GM23338 (cell line): ENCODE data around the gene CAMSAP2. TPM values are rescaled to one million over a fixed set of nuclear protein-coding genes. Genes with fewer than 3 reads are reported as not detected.

Experiments
- ATAC-seq: fragments of 200-7000 bp; cut with Tn5 transposase; 3 replicates; pipeline ENCODE4 v1.9.1; 2020
- DNase-seq: peaks from one replicate; pipeline ENCODE4 v3.0.0-alpha.2; 2015; ENCODE audit warnings: low spot score
- H2AFZ ChIP-seq: fragments of 200-600 bp; sonication (generic); 2 replicates; pipeline ENCODE4 v1.8.0; 2016; ENCODE audit warnings: antibody characterized with exemption, mild to moderate bottlenecking, moderate library complexity
- H3F3A ChIP-seq: fragments of 200-600 bp; sonication (generic); replicated peaks from 2 replicates; pipeline ENCODE4 v1.8.0; 2017; ENCODE audit warnings: antibody characterized with exemption, mixed run types, low read depth
- H3K27ac ChIP-seq: fragments of 200-600 bp; sonication (generic); 2 replicates; pipeline ENCODE4 v1.6.1; 2016; ENCODE audit warnings: low read depth
- H3K27me3 ChIP-seq: fragments of 200-600 bp; sonication (generic); 2 replicates; pipeline ENCODE4 v1.8.0; 2016; ENCODE audit warnings: mild to moderate bottlenecking, mixed run types, moderate library complexity; ENCODE audit not compliant: insufficient read depth
- H3K36me3 ChIP-seq: fragments of 200-600 bp; sonication (generic); 2 replicates; pipeline ENCODE4 v1.8.0; 2016; ENCODE audit warnings: mild to moderate bottlenecking; ENCODE audit not compliant: insufficient read depth
- H3K4me1 ChIP-seq: fragments of 200-600 bp; sonication (generic); 2 replicates; pipeline ENCODE4 v1.8.0; 2016; ENCODE audit warnings: mild to moderate bottlenecking, moderate library complexity; ENCODE audit not compliant: insufficient read depth
- H3K4me2 ChIP-seq: fragments of 200-600 bp; sonication (generic); 2 replicates; pipeline ENCODE4 v1.7.1; 2017; ENCODE audit warnings: mixed run types
- H3K4me3 ChIP-seq: fragments of 200-600 bp; sonication (generic); 2 replicates; pipeline ENCODE4 v1.6.1; 2016; ENCODE audit warnings: mixed run types
- H3K79me2 ChIP-seq: fragments of 200-600 bp; sonication (generic); replicated peaks from 2 replicates; pipeline ENCODE4 v1.8.0; 2017; ENCODE audit warnings: mild to moderate bottlenecking; ENCODE audit not compliant: insufficient read depth
- H3K9me2 ChIP-seq: fragments of 200-600 bp; sonication (generic); 2 replicates; pipeline ENCODE4 v1.8.0; 2017; ENCODE audit not compliant: insufficient read depth
- H4K20me1 ChIP-seq: fragments of 200-600 bp; sonication (generic); replicated peaks from 2 replicates; pipeline ENCODE4 v1.8.0; 2017; ENCODE audit warnings: mild to moderate bottlenecking; ENCODE audit not compliant: insufficient read depth
- H3K27ac Mint-ChIP-seq: 2 replicates; pipeline ENCODE4 v1.8.0; 2020; ENCODE audit warnings: inconsistent platforms, mild to moderate bottlenecking, moderate library complexity, mixed read lengths
- H3K27me3 Mint-ChIP-seq: 3 replicates; pipeline ENCODE4 v1.8.0; 2022; ENCODE audit warnings: low read depth, mild to moderate bottlenecking, moderate library complexity, mixed read lengths, inconsistent platforms; ENCODE audit not compliant: insufficient read depth, poor library complexity
- H3K36me3 Mint-ChIP-seq: 3 replicates; pipeline ENCODE4 v1.8.0; 2021; ENCODE audit warnings: low read depth, mild to moderate bottlenecking, inconsistent platforms, moderate library complexity, mixed read lengths
- H3K4me1 Mint-ChIP-seq: 3 replicates; pipeline ENCODE4 v1.8.0; 2020; ENCODE audit warnings: mild to moderate bottlenecking, inconsistent platforms, mixed read lengths
- H3K4me3 Mint-ChIP-seq: 3 replicates; pipeline ENCODE4 v1.8.0; 2021; ENCODE audit warnings: moderate library complexity, mild to moderate bottlenecking, inconsistent platforms, mixed read lengths
- H3K9me3 Mint-ChIP-seq: 3 replicates; pipeline ENCODE4 v1.8.0; 2020; ENCODE audit warnings: moderate library complexity, mild to moderate bottlenecking, inconsistent platforms, mixed read lengths
- ETS1 ChIP-seq: IDR thresholded peaks from 2 replicates; pipeline ENCODE4 v1.6.1; 2016; ENCODE audit warnings: antibody characterized with exemption
- EZH2 ChIP-seq: fragments of 200-600 bp; sonication (generic); IDR thresholded peaks from one replicate; pipeline ENCODE4 v1.8.0; 2017; ENCODE audit warnings: antibody characterized with exemption, mild to moderate bottlenecking, low read depth; ENCODE audit not compliant: unreplicated experiment
- NANOG ChIP-seq: IDR thresholded peaks from 2 replicates; pipeline ENCODE4 v1.6.1; 2016; ENCODE audit warnings: antibody characterized with exemption, borderline replicate concordance
- POLR2AphosphoS5 ChIP-seq: IDR thresholded peaks from 2 replicates; pipeline ENCODE4 v1.6.1; 2016; ENCODE audit warnings: antibody characterized with exemption, low read depth
- REST ChIP-seq: IDR thresholded peaks from one replicate; pipeline ENCODE4 v1.6.1; 2018; ENCODE audit warnings: antibody characterized with exemption; ENCODE audit not compliant: unreplicated experiment
- STAT1 ChIP-seq: IDR thresholded peaks from one replicate; pipeline ENCODE4 v1.6.1; 2016; ENCODE audit warnings: antibody characterized with exemption; ENCODE audit not compliant: unreplicated experiment
- ZNF114 ChIP-seq: fragments of 250-450 bp; sonication (Bioruptor Pico); IDR thresholded peaks from 2 replicates; pipeline ENCODE4 v1.5.0; 2020; ENCODE audit warnings: mild to moderate bottlenecking, moderate library complexity
- polyA plus RNA-seq: library from polyadenylated mRNA; unstranded; fragments of >200 nt; fragmentation: Nextera tagmentation; extraction: Ambion mirVana; gene quantifications from 2 replicates; pipeline ENCODE4 v1.2.1, GENCODE V29; 2016
- total RNA-seq: library from RNA; depleted of rRNA; stranded (reverse); fragments of >200 nt; shearing (Covaris generic); gene quantifications from 2 replicates; pipeline ENCODE4 v1.2.3, GENCODE V29; 2014
- TF ChIP-seq, protein P1 (sequence below), 2 experiments: fragments of 200-600 bp in 1 of 2; sonication (generic) in 1 of 2; conservative IDR thresholded peaks; 2 replicates each; pipeline versions ENCODE4 v1.5.1 to v1.6.1; 2016 to 2017; ENCODE audit warnings: antibody characterized with exemption in 2 of 2, low read depth in 2 of 2, mild to moderate bottlenecking in 2 of 2, moderate library complexity in 1 of 2

The CAMSAP2 gene
- total and polyA plus RNA-seq, 2 experiments from 2014 or later: 9.1 to 21.3 TPM

DNA sequence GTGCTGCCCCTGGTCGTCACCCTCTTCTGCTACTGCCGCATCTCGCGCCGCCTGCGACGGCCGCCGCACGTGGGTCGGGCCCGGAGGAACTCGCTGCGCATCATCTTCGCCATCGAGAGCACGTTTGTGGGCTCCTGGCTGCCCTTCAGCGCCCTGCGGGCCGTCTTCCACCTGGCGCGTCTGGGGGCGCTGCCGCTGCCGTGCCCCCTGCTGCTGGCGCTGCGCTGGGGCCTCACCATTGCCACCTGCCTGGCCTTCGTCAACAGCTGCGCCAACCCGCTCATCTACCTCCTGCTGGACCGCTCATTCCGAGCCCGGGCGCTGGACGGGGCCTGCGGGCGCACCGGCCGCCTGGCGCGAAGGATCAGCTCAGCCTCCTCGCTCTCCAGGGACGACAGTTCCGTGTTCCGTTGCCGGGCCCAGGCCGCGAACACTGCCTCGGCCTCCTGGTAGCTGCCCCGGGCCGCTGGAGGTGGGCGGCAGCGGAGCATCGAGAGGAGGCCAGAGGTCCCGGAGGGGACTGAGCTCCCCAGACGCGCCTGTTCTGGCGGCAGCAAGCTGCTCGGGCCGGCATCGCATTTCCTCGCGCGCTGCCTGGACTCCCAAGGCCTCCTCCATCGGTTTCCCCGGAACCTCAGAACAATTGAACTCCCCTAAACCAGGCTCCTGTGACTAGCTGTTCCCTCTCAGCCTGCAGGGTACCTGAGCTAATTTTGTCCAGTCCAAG, 135.1 kb downstream of the CAMSAP2 start:
- no peak overlapping the region for H3K27ac ChIP-seq
- H3K9me3 Mint-ChIP-seq: no peaks in the 10 kb centered on the region
- no peak overlapping the region for H3K4me3 Mint-ChIP-seq
- 0 out of 2 replicates have a peak, but pooled peaks cover 2% of the 10 kb centered on the region for H3F3A ChIP-seq
- TF ChIP-seq, protein P1, sequence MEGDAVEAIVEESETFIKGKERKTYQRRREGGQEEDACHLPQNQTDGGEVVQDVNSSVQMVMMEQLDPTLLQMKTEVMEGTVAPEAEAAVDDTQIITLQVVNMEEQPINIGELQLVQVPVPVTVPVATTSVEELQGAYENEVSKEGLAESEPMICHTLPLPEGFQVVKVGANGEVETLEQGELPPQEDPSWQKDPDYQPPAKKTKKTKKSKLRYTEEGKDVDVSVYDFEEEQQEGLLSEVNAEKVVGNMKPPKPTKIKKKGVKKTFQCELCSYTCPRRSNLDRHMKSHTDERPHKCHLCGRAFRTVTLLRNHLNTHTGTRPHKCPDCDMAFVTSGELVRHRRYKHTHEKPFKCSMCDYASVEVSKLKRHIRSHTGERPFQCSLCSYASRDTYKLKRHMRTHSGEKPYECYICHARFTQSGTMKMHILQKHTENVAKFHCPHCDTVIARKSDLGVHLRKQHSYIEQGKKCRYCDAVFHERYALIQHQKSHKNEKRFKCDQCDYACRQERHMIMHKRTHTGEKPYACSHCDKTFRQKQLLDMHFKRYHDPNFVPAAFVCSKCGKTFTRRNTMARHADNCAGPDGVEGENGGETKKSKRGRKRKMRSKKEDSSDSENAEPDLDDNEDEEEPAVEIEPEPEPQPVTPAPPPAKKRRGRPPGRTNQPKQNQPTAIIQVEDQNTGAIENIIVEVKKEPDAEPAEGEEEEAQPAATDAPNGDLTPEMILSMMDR (conservative IDR thresholded peaks at IDR 0.05; ENCODE audit: low read depth in 2 of 2): peak in 1 of 2 experiments; percentile 11; a peak in 1 of 4 replicates
- TF ChIP-seq EZH2 (no peak), ETS1 (no peak)
- H4K20me1 ChIP-seq: no peaks in the 10 kb centered on the region
- no peaks in the 10 kb centered on the region for H3K79me2 ChIP-seq
- no peaks in the 10 kb centered on the region; the same call in 2 of the 3 replicates for H3K36me3 Mint-ChIP-seq
- H2AFZ ChIP-seq: peak overlapping the region; percentile 90
- peak; percentile 50 for DNase-seq
- peak overlapping the region; percentile 7; the same call in 1 of the 2 replicates for H3K4me3 ChIP-seq
- H3K4me2 ChIP-seq: 0 out of 2 replicates have a peak overlapping the region, but pooled peaks have one; percentile 32
- H3K4me1 ChIP-seq: peaks cover 5% of the 10 kb centered on the region
- peaks cover 20% of the 10 kb centered on the region for H3K4me1 Mint-ChIP-seq
- H3K36me3 ChIP-seq: no peaks in the 10 kb centered on the region
- no peaks in the 10 kb centered on the region for H3K9me2 ChIP-seq
- peaks cover 9% of the 10 kb centered on the region for H3K27me3 Mint-ChIP-seq
- H3K27ac Mint-ChIP-seq: no peak overlapping the region
- peak; percentile 49 for ATAC-seq
- H3K27me3 ChIP-seq: peaks cover 18% of the 10 kb centered on the region; the same call in 1 of the 2 replicates

DNA sequence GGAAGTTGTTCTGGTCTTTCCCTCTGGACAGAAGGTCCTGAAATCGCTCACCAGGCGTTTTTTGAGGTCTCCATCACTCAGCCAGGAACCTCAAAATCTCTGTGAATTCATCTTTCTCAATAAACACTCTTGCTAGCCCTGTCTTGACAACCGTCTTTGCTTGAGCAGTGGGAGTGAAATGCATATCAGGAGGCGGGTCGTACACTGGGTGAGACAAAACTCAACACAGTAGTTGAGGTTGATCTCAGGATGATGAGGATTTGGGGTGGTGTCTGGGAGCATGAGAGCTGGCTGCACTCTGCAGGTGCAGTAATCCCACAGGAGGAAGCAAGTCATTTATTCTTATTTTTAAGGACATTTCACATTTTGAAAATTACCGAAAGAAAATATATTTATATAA, 136.0 kb downstream of the CAMSAP2 start:
- Histone ChIP-seq H3K9me2 (no peaks in the 10 kb centered on the region), H3K27me3 (peaks cover 18% of the 10 kb centered on the region; the same call in 1 of the 2 replicates), H3K79me2 (no peaks in the 10 kb centered on the region), H3K4me2 (no peak overlapping the region), H3K27ac (no peak overlapping the region), H3K4me1 (peaks cover 5% of the 10 kb centered on the region), H3K4me3 (no peak overlapping the region), H3K36me3 (no peaks in the 10 kb centered on the region), H4K20me1 (no peaks in the 10 kb centered on the region), H3F3A (0 out of 2 replicates have a peak, but pooled peaks cover 2% of the 10 kb centered on the region), H2AFZ (peak overlapping the region; percentile 90; the same call in 1 of the 2 replicates)
- H3K27ac Mint-ChIP-seq: no peak overlapping the region
- H3K4me1 Mint-ChIP-seq: peaks cover 20% of the 10 kb centered on the region
- no peak for DNase-seq
- H3K36me3 Mint-ChIP-seq: no peaks in the 10 kb centered on the region; the same call in 2 of the 3 replicates
- no peak for ATAC-seq
- no peaks in the 10 kb centered on the region for H3K9me3 Mint-ChIP-seq
- TF ChIP-seq ZNF114: no peak
- peaks cover 9% of the 10 kb centered on the region for H3K27me3 Mint-ChIP-seq
- no peak overlapping the region for H3K4me3 Mint-ChIP-seq

DNA sequence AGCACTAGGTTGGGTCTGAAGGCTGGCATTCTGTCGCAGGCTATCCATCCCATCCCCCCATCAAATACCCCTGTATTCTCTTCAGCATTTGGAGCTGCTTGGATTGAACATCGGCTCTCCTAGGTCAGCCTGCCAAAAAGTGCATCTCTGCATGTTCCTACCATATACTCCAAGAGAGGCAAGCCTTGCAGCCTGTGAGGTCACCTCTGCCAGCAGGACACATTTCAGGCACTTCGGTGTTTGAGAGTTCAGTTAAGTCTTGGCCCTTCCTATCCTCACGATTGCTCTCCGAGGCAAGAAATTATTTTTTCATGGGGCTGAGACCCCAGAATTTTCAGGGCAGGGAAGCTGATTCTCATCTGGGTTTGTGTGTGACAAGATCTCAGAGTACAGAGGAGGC, 136.7 kb downstream of the CAMSAP2 start:
- Histone ChIP-seq H3K4me1 (peaks cover 5% of the 10 kb centered on the region), H3K27ac (no peak overlapping the region), H3K4me3 (no peak overlapping the region), H2AFZ (peak overlapping the region; percentile 85), H3K4me2 (no peak overlapping the region), H3K36me3 (no peaks in the 10 kb centered on the region), H4K20me1 (no peaks in the 10 kb centered on the region), H3F3A (0 out of 2 replicates have a peak, but pooled peaks cover 2% of the 10 kb centered on the region), H3K27me3 (peaks cover 18% of the 10 kb centered on the region; the same call in 1 of the 2 replicates), H3K79me2 (no peaks in the 10 kb centered on the region), H3K9me2 (no peaks in the 10 kb centered on the region)
- ATAC-seq: no peak
- DNase-seq: no peak
- Mint-ChIP-seq H3K4me1 (peaks cover 20% of the 10 kb centered on the region), H3K4me3 (no peak overlapping the region), H3K9me3 (no peaks in the 10 kb centered on the region), H3K36me3 (no peaks in the 10 kb centered on the region; the same call in 2 of the 3 replicates), H3K27ac (no peak overlapping the region), H3K27me3 (peaks cover 9% of the 10 kb centered on the region)
- TF ChIP-seq NANOG (no peak), POLR2AphosphoS5 (no peak), STAT1 (no peak), REST (no peak), EZH2 (no peak)
- TF ChIP-seq, protein P1 (conservative IDR thresholded peaks at IDR 0.05; ENCODE audit: low read depth in 2 of 2): no peak
